Stimulated activated CD4-positive, alpha-beta T cell treated with anti-CD3 and anti-CD28 coated beads, Interleukin-15, amount 100 ng/mL, for 48 hours (primary cell): ENCODE data around the gene TMEM236.

Source experiments
- DNase-seq, 2 donors: peaks; one replicate each; pipeline ENCODE4 v3.0.0-alpha.2; 2020; ENCODE audit warnings: low read depth in 2 of 2

Gene TMEM236

GRCh38 chr10:17820943-17821342 is 68.9 kb downstream of the TMEM236 start:
- DNase-seq: no peak

- DNase-seq: no peak
Observed at GRCh38 chr10:17821893-17822292, 69.9 kb downstream of the TMEM236 start.

- DNase-seq: no peak
Observed at GRCh38 chr10:17831341-17831740, 79.3 kb downstream of the TMEM236 start.

- DNase-seq: no peak
Observed at GRCh38 chr10:17831896-17832295, 79.9 kb downstream of the TMEM236 start.

GRCh38 chr10:17833656-17834055 is 81.7 kb downstream of the TMEM236 start:
- DNase-seq: no peak

GRCh38 chr10:17835688-17836087 is 83.7 kb downstream of the TMEM236 start:
- DNase-seq: no peak

- DNase-seq: no peak
Observed at GRCh38 chr10:17836942-17837341, 84.9 kb downstream of the TMEM236 start.

GRCh38 chr10:17838080-17838648 is 86.2 kb downstream of the TMEM236 start:
- no peak for DNase-seq

GRCh38 chr10:17841050-17841449 is 89.0 kb downstream of the TMEM236 start:
- no peak for DNase-seq

GRCh38 chr10:17842641-17843040 is 90.6 kb downstream of the TMEM236 start:
- DNase-seq: no peak

- no peak for DNase-seq
Observed at GRCh38 chr10:17847585-17848296, 95.7 kb downstream of the TMEM236 start.

GRCh38 chr10:17848646-17849045 is 96.6 kb downstream of the TMEM236 start:
- DNase-seq: no peak
